MM.1S (cell line): ENCODE data around the gene WDR45B.

ENCODE experiments used
- DNase-seq: peaks from one replicate; pipeline ENCODE4 v3.0.0-alpha.2; 2015
- H2AFZ ChIP-seq: fragments of 300-600 bp; sonication (generic); 2 replicates; pipeline ENCODE4 v1.6.0; 2016; ENCODE audit warnings: antibody characterized with exemption, low read length
- H3F3A ChIP-seq: fragments of 300-600 bp; sonication (generic); 2 replicates; pipeline ENCODE4 v1.6.1; 2016; ENCODE audit warnings: mild to moderate bottlenecking, antibody characterized with exemption, low read length, moderate library complexity, mixed read lengths; ENCODE audit not compliant: insufficient read depth
- H3K27ac ChIP-seq: fragments of 300-600 bp; sonication (generic); 2 replicates; pipeline ENCODE4 v1.5.1; 2016; ENCODE audit warnings: mild to moderate bottlenecking, low read length
- H3K27me3 ChIP-seq: fragments of 300-600 bp; sonication (generic); replicated peaks from 2 replicates; pipeline ENCODE4 v1.6.0; 2016; ENCODE audit warnings: low read length; ENCODE audit not compliant: insufficient read depth
- H3K36me3 ChIP-seq: fragments of 300-600 bp; sonication (generic); replicated peaks from 2 replicates; pipeline ENCODE4 v1.6.1; 2016; ENCODE audit warnings: mild to moderate bottlenecking, low read length, mixed read lengths; ENCODE audit not compliant: insufficient read depth
- H3K4me1 ChIP-seq: fragments of 300-600 bp; sonication (generic); 2 replicates; pipeline ENCODE4 v1.6.1; 2016; ENCODE audit warnings: low read length, mixed read lengths
- H3K4me2 ChIP-seq: fragments of 300-600 bp; sonication (generic); 2 replicates; pipeline ENCODE4 v1.6.0; 2016; ENCODE audit warnings: low read depth, low read length
- H3K4me3 ChIP-seq: fragments of 300-600 bp; sonication (generic); 2 replicates; pipeline ENCODE4 v1.5.1; 2016; ENCODE audit warnings: low read length, mixed read lengths
- H3K79me2 ChIP-seq: fragments of 300-600 bp; sonication (generic); 2 replicates; pipeline ENCODE4 v1.6.1; 2016; ENCODE audit warnings: mixed run types, low read length, mixed read lengths
- H3K9ac ChIP-seq: fragments of 300-600 bp; sonication (generic); 2 replicates; pipeline ENCODE4 v1.6.1; 2016; ENCODE audit warnings: low read length, mixed read lengths
- H3K9me2 ChIP-seq: fragments of 300-600 bp; sonication (generic); replicated peaks from 2 replicates; pipeline ENCODE4 v1.6.1; 2016; ENCODE audit warnings: mild to moderate bottlenecking, low read length, mixed read lengths; ENCODE audit not compliant: insufficient read depth
- H3K9me3 ChIP-seq: fragments of 300-600 bp; sonication (generic); replicated peaks from 2 replicates; pipeline ENCODE4 v1.6.1; 2016; ENCODE audit warnings: mild to moderate bottlenecking, low read length, mixed read lengths; ENCODE audit not compliant: insufficient read depth
- H4K20me1 ChIP-seq: fragments of 300-600 bp; sonication (generic); 2 replicates; pipeline ENCODE4 v1.6.1; 2016; ENCODE audit warnings: mild to moderate bottlenecking, low read length, moderate library complexity, mixed read lengths; ENCODE audit not compliant: insufficient read depth
- CTCF ChIP-seq: fragments of 300-600 bp; sonication (generic); IDR thresholded peaks from 2 replicates; pipeline ENCODE4 v1.5.1; 2016; ENCODE audit warnings: antibody characterized with exemption, low read length, mixed read lengths
- EZH2 ChIP-seq: fragments of 300-600 bp; sonication (generic); optimal IDR thresholded peaks from 2 replicates; pipeline ENCODE3; 2017; ENCODE audit warnings: low read depth, mild to moderate bottlenecking, antibody characterized with exemption, low read length, mixed read lengths
- EZH2phosphoT487 ChIP-seq: fragments of 300-600 bp; sonication (generic); IDR thresholded peaks from 2 replicates; pipeline ENCODE4 v1.6.1; 2018; ENCODE audit warnings: antibody characterized with exemption, low read length

WDR45B gene

GRCh38 chr17:82663381-82664275 lies 15.4 kb upstream of the WDR45B start:
- no peak for TF ChIP-seq CTCF
- no peak for TF ChIP-seq EZH2
- no peak for TF ChIP-seq EZH2phosphoT487
- Histone ChIP-seq H3K79me2 (no peaks in the 10 kb centered on the region), H3K4me1 (no peaks in the 10 kb centered on the region), H3K27me3 (no peaks in the 10 kb centered on the region), H3K9ac (no peak overlapping the region), H3K9me3 (no peaks in the 10 kb centered on the region), H3K4me3 (no peak overlapping the region), H3K36me3 (no peaks in the 10 kb centered on the region), H3K4me2 (no peak overlapping the region), H3K27ac (no peak overlapping the region), H3F3A (no peaks in the 10 kb centered on the region), H3K9me2 (no peaks in the 10 kb centered on the region), H2AFZ (no peak overlapping the region), H4K20me1 (no peaks in the 10 kb centered on the region)
- no peak for DNase-seq

GRCh38 chr17:82662711-82663261 lies 14.5 kb upstream of the WDR45B start:
- Histone ChIP-seq H3K79me2 (no peaks in the 10 kb centered on the region), H3K4me3 (no peak overlapping the region), H3K4me1 (no peaks in the 10 kb centered on the region), H4K20me1 (no peaks in the 10 kb centered on the region), H3K9me3 (no peaks in the 10 kb centered on the region), H3K27ac (no peak overlapping the region), H3K9ac (no peak overlapping the region), H3K36me3 (no peaks in the 10 kb centered on the region), H3K4me2 (no peak overlapping the region), H3F3A (no peaks in the 10 kb centered on the region), H3K27me3 (no peaks in the 10 kb centered on the region), H3K9me2 (no peaks in the 10 kb centered on the region), H2AFZ (no peak overlapping the region)
- DNase-seq: no peak
- TF ChIP-seq CTCF: no peak
- no peak for TF ChIP-seq EZH2
- TF ChIP-seq EZH2phosphoT487: no peak

GRCh38 chr17:82661717-82662683 lies 13.8 kb upstream of the WDR45B start:
- H3K4me2 ChIP-seq: no peak overlapping the region
- no peak for DNase-seq
- no peak overlapping the region for H3K9ac ChIP-seq
- H3K4me3 ChIP-seq: no peak overlapping the region
- H2AFZ ChIP-seq: no peak overlapping the region
- TF ChIP-seq CTCF: no peak
- no peak for TF ChIP-seq EZH2phosphoT487
- no peak for TF ChIP-seq EZH2
- no peaks in the 10 kb centered on the region for H3K9me3 ChIP-seq
- H3K27me3 ChIP-seq: no peaks in the 10 kb centered on the region
- H3K9me2 ChIP-seq: no peaks in the 10 kb centered on the region
- H4K20me1 ChIP-seq: no peaks in the 10 kb centered on the region
- H3K79me2 ChIP-seq: no peaks in the 10 kb centered on the region
- no peak overlapping the region for H3K27ac ChIP-seq
- no peaks in the 10 kb centered on the region for H3K36me3 ChIP-seq
- no peaks in the 10 kb centered on the region for H3F3A ChIP-seq
- no peaks in the 10 kb centered on the region for H3K4me1 ChIP-seq
